GM12801 (cell line): ENCODE results near the gene EYA3.

ENCODE experiments used
- CTCF ChIP-seq: IDR thresholded peaks from one replicate; pipeline ENCODE4 v1.5.1; 2011; ENCODE audit warnings: control low read depth; ENCODE audit not compliant: insufficient read length; ENCODE audit errors: extremely low read depth

The EYA3 gene

GRCh38 chr1:27973771-27974416 lies 114.5 kb downstream of the EYA3 start:
- TF ChIP-seq CTCF: no peak

- TF ChIP-seq CTCF: no peak
Measured at GRCh38 chr1:27972141-27972540, 116.3 kb downstream of the EYA3 start.

- TF ChIP-seq CTCF: no peak
Measured at GRCh38 chr1:27971674-27972073, 116.7 kb downstream of the EYA3 start.

- no peak for TF ChIP-seq CTCF
Measured at GRCh38 chr1:27970401-27970800, 118.0 kb downstream of the EYA3 start.

- no peak for TF ChIP-seq CTCF
Measured at GRCh38 chr1:27968692-27969091, 119.7 kb downstream of the EYA3 start.

- no peak for TF ChIP-seq CTCF
Measured at GRCh38 chr1:27967884-27968466, 120.4 kb downstream of the EYA3 start.

GRCh38 chr1:27967106-27967883 lies 121.1 kb downstream of the EYA3 start:
- TF ChIP-seq CTCF: no peak
